ENCODE data around the gene MACROD1. TPM values are rescaled to one million over a fixed set of nuclear protein-coding genes. Genes with fewer than 3 reads are reported as not detected.

Gene MACROD1
- total and polyA plus RNA-seq, 9 donors, result 21.1 to 50.2 (median 32.2) TPM

GRCh38 chr11:64121663-64122410, 44.1 kb downstream of the MACROD1 start:
- no peak for DNase-seq
- H3K27me3 ChIP-seq, result no peaks in the 10 kb centered on the region
- intact Hi-C loops (cut with DNase I), result no loop called here
- no peak overlapping the region for H3K27ac ChIP-seq
- no peaks in the 10 kb centered on the region for H3K36me3 ChIP-seq
- TF ChIP-seq EP300 (IDR thresholded peaks at IDR 0.05), result no peak
- no peak for TF ChIP-seq CTCF (IDR thresholded peaks at IDR 0.05)
- TF ChIP-seq POLR2A (IDR thresholded peaks at IDR 0.05), result no peak
- WGBS, 3 donors, result 85 to 86% (median 85%) methylated on average over 19 of the region's 19 CpGs
- no peak overlapping the region for H3K4me3 ChIP-seq
- no peaks in the 10 kb centered on the region for H3K9me3 ChIP-seq
- no peaks in the 10 kb centered on the region for H3K4me1 ChIP-seq (ENCODE audit: insufficient read depth)

- DNase-seq, result no peak
- H3K27ac ChIP-seq, result no peak overlapping the region
- no peak overlapping the region for H3K4me3 ChIP-seq
- TF ChIP-seq POLR2A (IDR thresholded peaks at IDR 0.05) (no peak), CTCF (IDR thresholded peaks at IDR 0.05) (no peak), EP300 (IDR thresholded peaks at IDR 0.05) (no peak)
- H3K36me3 ChIP-seq, result no peaks in the 10 kb centered on the region
- no peaks in the 10 kb centered on the region for H3K27me3 ChIP-seq
- no peaks in the 10 kb centered on the region for H3K4me1 ChIP-seq (ENCODE audit: insufficient read depth)
- no peaks in the 10 kb centered on the region for H3K9me3 ChIP-seq
- intact Hi-C loops (cut with DNase I), result no loop called here
- WGBS, 3 donors, result 87 to 92% (median 91%) methylated on average over 13 of the region's 13 CpGs
Observed at GRCh38 chr11:64120951-64121569, 44.9 kb downstream of the MACROD1 start.

GRCh38 chr11:64119700-64120099, 46.2 kb downstream of the MACROD1 start:
- intact Hi-C loops (cut with DNase I), result no loop called here
- no peak for DNase-seq
- no peaks in the 10 kb centered on the region for H3K27me3 ChIP-seq
- H3K36me3 ChIP-seq, result no peaks in the 10 kb centered on the region
- TF ChIP-seq CTCF (IDR thresholded peaks at IDR 0.05), result no peak
- no peak for TF ChIP-seq EP300 (IDR thresholded peaks at IDR 0.05)
- no peak for TF ChIP-seq POLR2A (IDR thresholded peaks at IDR 0.05)
- WGBS, 3 donors, result 93 to 95% (median 93%) methylated on average over 18 of the region's 18 CpGs
- no peaks in the 10 kb centered on the region for H3K4me1 ChIP-seq (ENCODE audit: insufficient read depth)
- H3K27ac ChIP-seq, result no peak overlapping the region
- no peak overlapping the region for H3K4me3 ChIP-seq
- H3K9me3 ChIP-seq, result no peaks in the 10 kb centered on the region

- Histone ChIP-seq H3K4me3 (no peak overlapping the region), H3K9me3 (no peaks in the 10 kb centered on the region), H3K27me3 (no peaks in the 10 kb centered on the region), H3K36me3 (no peaks in the 10 kb centered on the region), H3K4me1 (ENCODE audit: insufficient read depth) (no peaks in the 10 kb centered on the region), H3K27ac (no peak overlapping the region)
- no peak for TF ChIP-seq POLR2A (IDR thresholded peaks at IDR 0.05)
- TF ChIP-seq EP300 (IDR thresholded peaks at IDR 0.05), result no peak
- no peak for TF ChIP-seq CTCF (IDR thresholded peaks at IDR 0.05)
- no peak for DNase-seq
- intact Hi-C loops (cut with DNase I), result no loop called here
- 34 to 44% (median 38%) methylated on average over 19 of the region's 19 CpGs for WGBS, 3 donors
Observed at GRCh38 chr11:64118876-64119665, 46.8 kb downstream of the MACROD1 start.
